ENCODE results near the gene NPAS3.

Gene NPAS3

DNA sequence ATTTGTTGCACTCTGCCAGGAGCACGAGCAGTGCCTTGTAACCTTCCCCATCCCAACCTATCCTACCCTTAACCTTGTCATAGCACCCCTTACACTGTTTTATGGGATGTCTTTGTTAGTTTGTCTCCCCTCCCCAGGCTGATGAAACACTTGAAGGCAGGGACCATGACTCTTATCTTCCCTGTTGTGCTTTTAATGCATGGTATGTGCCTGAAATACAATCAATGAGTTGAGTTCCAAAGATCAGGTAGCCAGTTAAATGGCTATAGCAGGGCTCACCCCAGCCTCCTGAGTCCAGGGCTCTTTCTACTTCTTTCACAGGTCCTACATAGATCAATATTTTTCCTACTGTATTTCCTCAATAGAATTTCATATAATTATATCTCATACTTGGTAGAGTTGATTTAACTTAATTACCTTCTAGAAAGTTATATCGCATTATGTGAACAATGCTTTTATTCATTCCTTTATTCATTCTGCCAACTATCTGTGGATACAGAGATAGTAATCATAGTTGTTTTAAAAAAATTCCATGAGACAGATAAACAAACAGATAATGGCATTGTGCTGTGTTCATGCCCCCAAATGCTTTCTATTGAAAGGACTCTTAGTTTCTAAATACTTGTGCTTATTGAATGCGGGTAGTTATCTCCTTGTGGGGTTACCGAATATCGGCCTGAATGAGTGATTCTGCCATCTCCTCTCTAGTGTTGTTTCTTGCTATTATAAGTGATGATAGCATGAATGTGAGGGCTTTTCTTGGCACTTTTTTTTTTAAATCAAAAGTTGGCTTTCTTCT lies 347.4 kb downstream of the NPAS3 start:
- H2AFZ ChIP-seq (ENCODE audit: low read depth), result no peak overlapping the region
- no peaks in the 10 kb centered on the region for H3K36me3 ChIP-seq (ENCODE audit: insufficient read depth)
- no peaks in the 10 kb centered on the region for H4K20me1 ChIP-seq (ENCODE audit: insufficient read depth)
- H3K4me2 ChIP-seq, result no peak overlapping the region
- no peaks in the 10 kb centered on the region for H3K27me3 ChIP-seq (ENCODE audit: insufficient read depth, low read depth)
- no peak overlapping the region for H3K27ac ChIP-seq
- no peak overlapping the region for H3K9ac ChIP-seq
- no peak for TF ChIP-seq CTCF (conservative IDR thresholded peaks at IDR 0.05; ENCODE audit: low read depth, low read length)
- no peaks in the 10 kb centered on the region for H3K79me2 ChIP-seq (ENCODE audit: insufficient read depth, low read depth)
- H3K4me1 ChIP-seq (ENCODE audit: low read depth, poor library complexity, severe bottlenecking), result no peaks in the 10 kb centered on the region
- no peak overlapping the region for H3K4me3 ChIP-seq (IDR thresholded peaks at IDR 0.05; ENCODE audit: insufficient read depth, low read depth, low read length)

DNA sequence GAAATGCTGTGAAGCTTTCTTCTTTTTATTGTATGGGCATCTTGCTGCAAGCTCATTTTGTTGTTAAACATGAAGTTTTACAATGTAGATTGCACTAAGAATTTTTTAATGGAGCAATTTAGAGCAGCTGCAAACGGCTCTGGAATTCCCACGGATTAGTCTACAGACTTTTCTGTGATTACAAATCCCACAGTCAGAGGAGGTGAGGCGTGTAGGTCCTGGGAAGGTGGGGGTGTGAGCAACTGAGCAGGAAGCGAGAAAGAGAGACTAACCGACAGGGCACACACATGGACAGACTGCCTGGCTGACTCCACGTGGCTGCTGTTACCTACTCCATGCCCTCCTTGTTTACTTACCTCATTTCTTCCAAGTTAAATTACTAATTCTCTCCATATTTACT lies 348.5 kb downstream of the NPAS3 start:
- no peak for TF ChIP-seq CTCF (conservative IDR thresholded peaks at IDR 0.05; ENCODE audit: low read depth, low read length)
- H3K27ac ChIP-seq, result no peak overlapping the region
- no peak overlapping the region for H3K4me2 ChIP-seq

GRCh38 chr14:33290641-33291040 lies 352.0 kb downstream of the NPAS3 start:
- Histone ChIP-seq H3K9ac (no peak overlapping the region), H2AFZ (ENCODE audit: low read depth) (no peak overlapping the region), H3K27me3 (ENCODE audit: insufficient read depth, low read depth) (no peaks in the 10 kb centered on the region), H4K20me1 (ENCODE audit: insufficient read depth) (no peaks in the 10 kb centered on the region), H3K4me1 (ENCODE audit: low read depth, poor library complexity, severe bottlenecking) (no peaks in the 10 kb centered on the region), H3K36me3 (ENCODE audit: insufficient read depth) (no peaks in the 10 kb centered on the region), H3K79me2 (ENCODE audit: insufficient read depth, low read depth) (no peaks in the 10 kb centered on the region), H3K27ac (no peak overlapping the region), H3K4me3 (IDR thresholded peaks at IDR 0.05; ENCODE audit: insufficient read depth, low read depth, low read length) (no peak overlapping the region), H3K4me2 (no peak overlapping the region)
- no peak for TF ChIP-seq CTCF (conservative IDR thresholded peaks at IDR 0.05; ENCODE audit: low read depth, low read length)

More for the DNA sequence above, 348.5 kb downstream of the NPAS3 start:
- Histone ChIP-seq H3K4me3 (IDR thresholded peaks at IDR 0.05; ENCODE audit: insufficient read depth, low read depth, low read length) (no peak overlapping the region), H3K4me1 (ENCODE audit: low read depth, poor library complexity, severe bottlenecking) (no peaks in the 10 kb centered on the region), H4K20me1 (ENCODE audit: insufficient read depth) (no peaks in the 10 kb centered on the region), H3K27me3 (ENCODE audit: insufficient read depth, low read depth) (no peaks in the 10 kb centered on the region), H3K79me2 (ENCODE audit: insufficient read depth, low read depth) (no peaks in the 10 kb centered on the region), H3K36me3 (ENCODE audit: insufficient read depth) (no peaks in the 10 kb centered on the region), H2AFZ (ENCODE audit: low read depth) (no peak overlapping the region), H3K9ac (no peak overlapping the region)

DNA sequence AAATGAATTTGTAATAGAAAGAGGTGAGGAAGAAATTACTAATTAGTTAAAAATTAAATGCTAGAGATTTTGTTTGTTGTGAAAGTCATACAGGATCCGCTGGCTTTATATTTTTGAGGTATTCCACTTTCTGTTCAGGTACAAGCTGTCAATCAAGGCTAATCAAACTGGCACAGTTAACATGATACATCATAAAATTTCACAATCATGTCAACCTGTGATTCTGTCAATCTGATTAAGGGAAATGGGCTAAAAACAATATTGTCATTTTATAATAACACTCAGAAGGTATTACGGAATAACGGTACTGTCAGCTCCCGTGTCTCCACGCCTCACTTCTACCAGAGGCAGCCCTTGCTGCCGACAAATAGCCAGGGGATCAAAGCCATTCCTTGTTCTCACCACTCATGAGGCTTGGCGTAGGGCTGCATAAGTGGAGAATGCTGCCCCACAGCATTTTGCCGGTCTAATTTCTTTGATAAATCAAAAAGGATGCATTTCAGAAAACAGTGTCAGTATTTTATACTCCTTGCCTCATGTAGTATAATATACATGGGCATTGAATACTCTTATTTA lies 352.9 kb downstream of the NPAS3 start:
- no peak for TF ChIP-seq CTCF (conservative IDR thresholded peaks at IDR 0.05; ENCODE audit: low read depth, low read length)
- Histone ChIP-seq H3K9ac (no peak overlapping the region), H2AFZ (ENCODE audit: low read depth) (no peak overlapping the region), H4K20me1 (ENCODE audit: insufficient read depth) (no peaks in the 10 kb centered on the region), H3K36me3 (ENCODE audit: insufficient read depth) (no peaks in the 10 kb centered on the region), H3K4me2 (no peak overlapping the region), H3K4me1 (ENCODE audit: low read depth, poor library complexity, severe bottlenecking) (no peaks in the 10 kb centered on the region), H3K4me3 (IDR thresholded peaks at IDR 0.05; ENCODE audit: insufficient read depth, low read depth, low read length) (no peak overlapping the region), H3K79me2 (ENCODE audit: insufficient read depth, low read depth) (no peaks in the 10 kb centered on the region), H3K27ac (no peak overlapping the region), H3K27me3 (ENCODE audit: insufficient read depth, low read depth) (no peaks in the 10 kb centered on the region)
